MM.1S (cell line): ENCODE measurements around the gene NOS3.

Experiments used
- EZH2 ChIP-seq: fragments of 300-600 bp; sonication (generic); optimal IDR thresholded peaks from 2 replicates; pipeline ENCODE3; 2017; ENCODE audit warnings: low read depth, mild to moderate bottlenecking, antibody characterized with exemption, low read length, mixed read lengths
- EZH2phosphoT487 ChIP-seq: fragments of 300-600 bp; sonication (generic); IDR thresholded peaks from 2 replicates; pipeline ENCODE4 v1.6.1; 2018; ENCODE audit warnings: antibody characterized with exemption, low read length

- no peak for TF ChIP-seq EZH2
- no peak for TF ChIP-seq EZH2phosphoT487
Observed at GRCh38 chr7:150968056-150968733, 22.6 kb upstream of the NOS3 start.
